Epithelial cell of proximal tubule (primary cell): Measurements from ENCODE around the gene GDF10. TPM values are rescaled to one million over a fixed set of nuclear protein-coding genes. Genes with fewer than 3 reads are reported as not detected.

Experiments used
- DNase-seq: peaks from one replicate; pipeline ENCODE4 v3.0.0-alpha.2; 2011; ENCODE audit warnings: low read depth
- H3K4me3 ChIP-seq: 2 replicates; pipeline ENCODE4 v1.5.1; 2011; ENCODE audit warnings: low read depth, mild to moderate bottlenecking, low read length
- total RNA-seq: library from RNA; depleted of rRNA; stranded (reverse); fragments of >200 nt; gene quantifications from 2 replicates; pipeline ENCODE4 v1.2.3, GENCODE V29; 2015
- TF ChIP-seq, protein P1 (sequence below): conservative IDR thresholded peaks from 2 replicates; pipeline ENCODE4 v1.5.1; 2012; ENCODE audit warnings: low read depth, mild to moderate bottlenecking, low read length

Gene GDF10
- total RNA-seq, 1 donor from 2014 or later: not detected

DNA sequence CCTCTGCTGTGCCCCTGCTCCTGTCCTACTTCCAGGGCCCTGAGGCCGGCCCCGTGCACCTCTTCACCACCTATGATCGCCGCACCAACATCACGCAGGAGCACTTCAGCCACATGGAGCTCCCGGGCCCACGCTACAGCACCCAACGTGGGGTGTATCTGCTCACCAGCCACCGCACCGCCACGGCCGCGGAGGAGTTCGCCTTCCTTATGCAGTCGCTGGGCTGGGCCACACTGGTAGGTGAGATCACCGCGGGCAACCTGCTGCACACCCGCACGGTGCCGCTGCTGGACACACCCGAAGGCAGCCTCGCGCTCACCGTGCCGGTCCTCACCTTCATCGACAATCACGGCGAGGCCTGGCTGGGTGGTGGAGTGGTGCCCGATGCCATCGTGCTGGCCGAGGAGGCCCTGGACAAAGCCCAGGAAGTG, 50.0 kb downstream of the GDF10 start:
- TF ChIP-seq, protein P1, sequence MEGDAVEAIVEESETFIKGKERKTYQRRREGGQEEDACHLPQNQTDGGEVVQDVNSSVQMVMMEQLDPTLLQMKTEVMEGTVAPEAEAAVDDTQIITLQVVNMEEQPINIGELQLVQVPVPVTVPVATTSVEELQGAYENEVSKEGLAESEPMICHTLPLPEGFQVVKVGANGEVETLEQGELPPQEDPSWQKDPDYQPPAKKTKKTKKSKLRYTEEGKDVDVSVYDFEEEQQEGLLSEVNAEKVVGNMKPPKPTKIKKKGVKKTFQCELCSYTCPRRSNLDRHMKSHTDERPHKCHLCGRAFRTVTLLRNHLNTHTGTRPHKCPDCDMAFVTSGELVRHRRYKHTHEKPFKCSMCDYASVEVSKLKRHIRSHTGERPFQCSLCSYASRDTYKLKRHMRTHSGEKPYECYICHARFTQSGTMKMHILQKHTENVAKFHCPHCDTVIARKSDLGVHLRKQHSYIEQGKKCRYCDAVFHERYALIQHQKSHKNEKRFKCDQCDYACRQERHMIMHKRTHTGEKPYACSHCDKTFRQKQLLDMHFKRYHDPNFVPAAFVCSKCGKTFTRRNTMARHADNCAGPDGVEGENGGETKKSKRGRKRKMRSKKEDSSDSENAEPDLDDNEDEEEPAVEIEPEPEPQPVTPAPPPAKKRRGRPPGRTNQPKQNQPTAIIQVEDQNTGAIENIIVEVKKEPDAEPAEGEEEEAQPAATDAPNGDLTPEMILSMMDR: no peak
- DNase-seq: no peak
- H3K4me3 ChIP-seq: no peak overlapping the region

DNA sequence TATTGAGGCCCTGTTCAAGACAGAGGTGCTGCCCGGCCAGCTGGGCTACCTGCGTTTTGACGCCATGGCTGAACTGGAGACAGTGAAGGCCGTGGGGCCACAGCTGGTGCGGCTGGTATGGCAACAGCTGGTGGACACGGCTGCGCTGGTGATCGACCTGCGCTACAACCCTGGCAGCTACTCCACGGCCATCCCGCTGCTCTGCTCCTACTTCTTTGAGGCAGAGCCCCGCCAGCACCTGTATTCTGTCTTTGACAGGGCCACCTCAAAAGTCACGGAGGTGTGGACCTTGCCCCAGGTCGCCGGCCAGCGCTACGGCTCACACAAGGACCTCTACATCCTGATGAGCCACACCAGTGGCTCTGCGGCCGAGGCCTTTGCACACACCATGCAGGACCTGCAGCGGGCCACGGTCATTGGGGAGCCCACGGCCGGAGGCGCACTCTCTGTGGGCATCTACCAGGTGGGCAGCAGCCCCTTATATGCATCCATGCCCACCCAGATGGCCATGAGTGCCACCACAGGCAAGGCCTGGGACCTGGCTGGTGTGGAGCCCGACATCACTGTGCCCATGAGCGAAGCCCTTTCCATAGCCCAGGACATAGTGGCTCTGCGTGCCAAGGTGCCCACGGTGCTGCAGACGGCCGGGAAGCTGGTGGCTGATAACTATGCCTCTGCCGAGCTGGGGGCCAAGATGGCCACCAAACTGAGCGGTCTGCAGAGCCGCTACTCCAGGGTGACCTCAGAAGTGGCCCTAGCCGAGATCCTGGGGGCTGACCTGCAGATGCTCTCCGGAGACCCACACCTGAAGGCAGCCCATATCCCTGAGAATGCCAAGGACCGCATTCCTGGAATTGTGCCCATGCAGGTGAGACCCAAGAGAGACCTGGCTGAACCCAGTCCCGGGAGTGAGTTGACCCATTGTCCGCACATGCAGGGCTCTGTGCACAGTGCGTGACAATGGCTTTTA, 51.0 kb downstream of the GDF10 start:
- no peak for DNase-seq
- TF ChIP-seq, protein P1: no peak
- H3K4me3 ChIP-seq: no peak overlapping the region

DNA sequence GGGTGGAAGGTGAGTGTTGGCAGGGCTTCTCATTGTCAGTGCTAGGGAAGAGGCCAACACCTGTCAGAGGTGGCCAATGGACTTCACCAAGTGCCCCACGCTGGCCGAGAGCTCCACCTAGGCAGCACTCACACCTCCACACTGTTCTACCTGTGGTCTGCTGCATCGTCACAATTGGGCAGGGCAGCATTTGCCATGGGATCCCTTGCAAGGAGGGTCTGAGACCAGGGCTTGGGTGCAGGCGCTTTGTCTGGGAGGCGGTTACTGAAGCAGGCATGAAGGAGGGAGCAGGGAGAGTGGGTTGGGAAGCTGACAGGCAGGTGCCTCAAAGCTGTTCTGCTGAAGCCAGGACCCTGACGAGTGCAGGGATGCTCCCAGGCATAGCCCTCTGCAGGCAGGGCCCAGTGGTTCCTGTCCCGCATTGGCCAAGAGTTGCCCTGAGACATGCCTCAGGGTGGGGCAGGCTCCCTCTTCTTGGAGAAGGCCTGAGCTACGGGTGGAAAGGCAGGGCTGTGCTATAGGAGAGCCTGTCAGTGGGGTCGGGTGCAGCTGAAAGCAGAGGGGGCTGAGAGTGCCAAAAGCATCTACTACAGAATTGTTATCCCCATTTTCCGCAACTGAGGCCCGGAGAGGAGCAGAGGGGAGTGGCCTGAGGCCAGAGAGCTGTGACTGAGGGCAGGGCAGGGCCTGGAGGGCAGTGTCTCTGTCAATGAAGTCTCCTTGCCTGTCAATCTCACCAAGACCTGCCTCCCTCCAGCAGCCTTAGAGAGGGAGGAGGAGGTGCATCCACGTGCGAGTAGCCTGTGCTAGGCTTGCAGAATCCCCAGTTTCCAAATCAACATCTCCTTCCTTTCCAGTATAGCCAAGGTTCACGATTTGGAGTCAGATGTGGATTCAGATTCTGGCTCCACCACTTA, 52.2 kb downstream of the GDF10 start:
- TF ChIP-seq, protein P1: no peak
- no peak for DNase-seq
- H3K4me3 ChIP-seq: no peak overlapping the region

DNA sequence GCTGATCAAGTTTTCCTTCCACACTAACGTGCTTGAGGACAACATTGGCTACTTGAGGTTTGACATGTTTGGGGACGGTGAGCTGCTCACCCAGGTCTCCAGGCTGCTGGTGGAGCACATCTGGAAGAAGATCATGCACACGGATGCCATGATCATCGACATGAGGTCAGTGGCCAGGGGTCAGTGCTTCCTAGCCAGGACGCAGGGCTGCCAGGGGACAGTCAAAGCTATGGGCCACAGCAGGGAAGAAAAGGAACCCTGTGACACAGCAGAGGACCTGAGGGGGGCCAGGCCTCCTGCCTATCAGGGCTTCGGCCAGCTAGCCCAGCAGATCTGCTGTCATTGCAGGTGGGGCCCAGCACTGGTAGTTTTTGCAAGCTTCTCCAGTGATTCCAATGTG, 53.4 kb downstream of the GDF10 start:
- TF ChIP-seq, protein P1: no peak
- no peak overlapping the region for H3K4me3 ChIP-seq
- DNase-seq: no peak

DNA sequence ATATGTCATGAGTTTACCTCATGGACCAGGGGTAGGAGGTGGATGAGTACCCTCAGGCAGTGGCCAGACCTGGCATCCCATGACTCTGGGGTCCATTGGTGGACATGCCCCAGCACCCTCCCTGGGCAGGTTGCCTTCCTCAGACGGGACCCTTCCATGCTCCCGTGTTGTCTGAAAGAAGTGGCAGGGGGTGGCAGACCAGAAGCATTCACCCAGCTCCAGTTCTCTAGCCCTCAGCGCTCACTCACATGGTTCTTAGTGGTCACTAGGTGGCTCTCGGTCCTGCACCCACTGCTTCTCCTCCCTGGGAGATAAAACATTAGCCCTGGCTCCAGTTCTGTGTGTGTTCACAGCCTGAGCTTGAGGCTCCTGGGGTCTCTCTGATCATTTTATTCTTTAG, 54.2 kb downstream of the GDF10 start:
- no peak for DNase-seq
- no peak overlapping the region for H3K4me3 ChIP-seq
- TF ChIP-seq, protein P1: peak; percentile 54

DNA sequence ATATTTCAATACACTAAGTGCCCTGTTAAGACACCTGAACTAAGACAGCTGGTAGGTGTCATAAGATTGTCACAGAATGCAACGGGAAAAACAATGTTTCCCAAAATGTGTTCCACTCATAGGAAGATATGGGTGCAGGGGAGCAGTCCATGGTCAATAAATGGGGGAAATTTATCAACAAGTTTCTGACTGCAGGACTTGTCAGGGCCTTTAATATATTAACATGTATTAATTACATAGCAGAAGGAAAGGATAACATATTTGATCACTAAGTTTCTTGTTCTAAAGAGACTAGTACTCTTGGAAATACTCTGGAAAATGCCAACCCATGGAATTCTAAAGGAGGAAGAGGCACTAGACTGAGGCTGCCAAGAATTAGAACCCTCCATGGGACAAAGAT, 54.9 kb downstream of the GDF10 start:
- DNase-seq: no peak
- TF ChIP-seq, protein P1: no peak
- no peak overlapping the region for H3K4me3 ChIP-seq
